Left ventricle myocardium superior (tissue), 1 donor: Measurements from ENCODE around the gene ACIN1. TPM values are rescaled to one million over a fixed set of nuclear protein-coding genes. Genes with fewer than 3 reads are reported as not detected.

ENCODE experiments used
- ATAC-seq: fragments of 200-7000 bp; cut with Tn5 transposase; one replicate; pipeline ENCODE4 v1.9.1; 2020; ENCODE audit warnings: mild to moderate bottlenecking, moderate library complexity
- DNase-seq: peaks from one replicate; pipeline ENCODE4 v3.0.0-alpha.2; 2020
- intact Hi-C: fragments of 100-400 bp; cut with micrococcal nuclease; formaldehyde crosslinking; loops from one replicate; pipeline ENCODE4 v1.11.0; 2022
- total RNA-seq: library from RNA; stranded (reverse); fragmentation: NEBNext Ultra II Directional; extraction: Animal tissue kit (Norgen Biotek cat#: 25700); gene quantifications from one replicate; pipeline ENCODE4 v1.2.1, GENCODE V29; 2021
- donor health status: DM: no; HTN: yes; CAD: no; lungs with severe emphysema.

The ACIN1 gene
- total RNA-seq, 1 donor from 2014 or later = 78.4 TPM

DNA sequence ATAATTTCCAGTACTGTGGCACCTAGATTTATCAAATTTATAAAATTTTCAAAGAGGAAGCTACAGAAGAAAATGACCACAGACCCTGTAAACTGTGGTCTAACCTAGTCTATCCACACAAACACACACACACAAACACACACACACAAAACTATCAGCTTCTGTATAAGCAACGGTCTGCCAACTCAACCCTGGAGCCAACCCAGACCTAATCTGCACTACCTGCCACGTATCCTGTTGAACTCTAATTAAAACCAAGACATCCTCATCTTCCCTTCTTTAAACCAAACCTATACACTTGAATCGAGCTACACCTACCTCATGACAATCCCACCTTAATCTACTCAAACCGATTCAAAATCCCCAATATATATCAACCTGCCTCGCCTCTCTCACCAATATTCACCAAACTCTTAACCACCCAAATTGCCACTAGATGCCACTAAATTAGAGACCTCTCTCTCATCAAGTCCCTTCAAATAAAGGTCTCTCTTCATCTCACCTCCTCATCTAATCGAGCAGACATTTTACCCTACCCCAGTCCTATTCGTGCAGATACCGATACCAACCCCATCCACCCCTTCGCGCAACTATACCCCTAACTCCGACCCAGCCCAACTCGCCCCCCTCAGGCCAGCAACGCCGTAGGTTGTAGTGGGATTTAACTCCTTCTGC is 808 bp downstream of the ACIN1 start:
- no peak for DNase-seq
- ATAC-seq = no peak
- intact Hi-C loops = no loop called here

- intact Hi-C loops = no loop called here
- ATAC-seq = no peak
- DNase-seq = no peak
These were observed 1.4 kb downstream of the ACIN1 start for GRCh38 chr14:23093526-23093925.

- intact Hi-C loops = no loop called here
- ATAC-seq (no peak), DNase-seq (no peak)
These were observed 1.8 kb downstream of the ACIN1 start for GRCh38 chr14:23093104-23093503.

- intact Hi-C loops = no loop called here
- no peak for ATAC-seq
- DNase-seq = no peak
These were observed 3.4 kb downstream of the ACIN1 start for GRCh38 chr14:23091294-23092225.

DNA sequence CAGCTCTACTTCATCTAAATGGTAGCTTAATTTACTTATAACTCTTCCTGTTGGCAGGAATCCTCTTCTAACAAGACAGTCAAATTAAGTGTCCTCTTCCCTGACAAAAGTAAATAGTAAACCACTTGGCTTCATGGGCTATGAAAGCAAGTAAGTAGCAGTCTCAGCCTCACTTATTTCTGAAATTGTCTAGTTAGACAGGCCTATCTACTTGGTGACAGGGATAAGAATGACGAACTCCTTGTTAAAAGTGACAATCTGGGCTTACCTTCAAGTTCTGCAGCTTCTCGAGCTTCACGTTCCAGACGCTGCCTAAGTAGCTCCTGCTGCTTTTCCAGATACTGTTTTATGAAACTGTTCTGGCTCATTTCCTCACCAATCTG is 4.7 kb downstream of the ACIN1 start:
- intact Hi-C loops = no loop called here
- DNase-seq (no peak), ATAC-seq (no peak)

GRCh38 chr14:23089498-23090253 is 5.3 kb downstream of the ACIN1 start:
- no peak for DNase-seq
- intact Hi-C loops = no loop called here
- no peak for ATAC-seq

DNA sequence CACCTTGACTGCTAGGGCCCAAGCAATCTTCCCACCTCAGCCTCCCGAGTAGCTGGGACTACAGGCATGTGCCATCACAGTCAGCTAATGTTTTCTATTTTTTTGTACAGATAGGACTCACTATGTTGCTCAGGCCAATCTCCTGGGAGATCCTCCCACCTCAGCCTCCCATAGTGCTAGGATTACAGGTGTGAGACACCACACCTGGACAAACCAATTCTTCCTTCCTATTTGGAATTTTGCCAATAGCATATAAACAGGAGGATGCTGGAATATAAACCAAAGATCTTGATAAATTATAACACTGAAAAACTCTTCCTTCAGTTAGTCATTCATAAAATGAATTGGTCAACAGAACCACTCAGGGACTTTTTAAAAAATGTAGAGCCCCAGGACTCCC is 8.4 kb downstream of the ACIN1 start:
- intact Hi-C loops = no loop called here
- DNase-seq = no peak
- no peak for ATAC-seq

- intact Hi-C loops = no loop called here
- ATAC-seq (no peak), DNase-seq (no peak)
These were observed 9.5 kb downstream of the ACIN1 start for GRCh38 chr14:23085458-23085857.

GRCh38 chr14:23080474-23080873 is 14.5 kb downstream of the ACIN1 start:
- intact Hi-C loops = no loop called here
- DNase-seq = no peak
- ATAC-seq = no peak

DNA sequence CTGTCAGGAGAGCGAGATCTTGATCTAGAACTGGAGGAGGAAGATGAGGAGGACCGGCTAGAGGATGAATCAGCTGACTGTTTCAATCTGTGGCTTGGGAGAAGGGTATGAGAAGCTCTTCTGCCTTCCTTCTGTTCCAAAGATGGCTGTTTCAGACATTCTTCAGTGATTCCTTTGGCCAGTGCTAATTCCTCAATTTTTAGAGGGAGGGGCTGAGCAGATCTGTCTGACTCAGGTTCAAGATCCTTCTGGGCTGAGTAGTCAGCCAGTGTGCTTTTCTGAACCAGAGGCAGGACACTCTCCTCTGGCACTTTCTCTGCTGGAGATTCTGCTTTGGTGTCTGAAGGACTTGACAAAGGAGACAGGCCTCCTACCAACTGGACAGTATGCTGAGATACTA is 15.2 kb downstream of the ACIN1 start:
- intact Hi-C loops = no loop called here
- ATAC-seq (no peak), DNase-seq (no peak)

- intact Hi-C loops = no loop called here
- DNase-seq (no peak), ATAC-seq (peak; percentile 87)
These were observed 16.2 kb downstream of the ACIN1 start for GRCh38 chr14:23078692-23079116.

DNA sequence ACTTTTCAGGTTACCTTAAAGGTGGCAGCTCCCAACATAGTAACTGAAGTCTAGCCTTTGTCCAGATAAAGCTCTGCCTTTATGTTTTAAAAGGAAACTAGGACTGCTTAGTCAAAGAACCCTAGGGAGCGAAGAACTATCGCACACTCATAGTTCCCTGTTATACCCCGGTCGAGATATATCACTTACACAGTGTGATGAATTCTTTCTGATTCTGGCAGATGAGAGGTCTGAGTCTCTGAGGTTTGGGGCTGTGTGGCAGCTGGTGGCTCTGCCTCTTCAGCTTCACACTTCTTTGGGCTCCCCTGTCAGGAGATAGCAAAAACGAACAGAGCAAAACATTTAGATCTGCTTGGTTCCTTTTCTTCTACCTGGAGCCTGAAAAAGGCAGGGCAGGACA is 17.0 kb downstream of the ACIN1 start:
- intact Hi-C loops = no loop called here

GRCh38 chr14:23076785-23077408 is 18.0 kb downstream of the ACIN1 start:
- ATAC-seq = peak; percentile 9
- intact Hi-C loops = no loop called here
- DNase-seq = no peak

More for the DNA sequence above, 17.0 kb downstream of the ACIN1 start:
- ATAC-seq = no peak
- DNase-seq = no peak

DNA sequence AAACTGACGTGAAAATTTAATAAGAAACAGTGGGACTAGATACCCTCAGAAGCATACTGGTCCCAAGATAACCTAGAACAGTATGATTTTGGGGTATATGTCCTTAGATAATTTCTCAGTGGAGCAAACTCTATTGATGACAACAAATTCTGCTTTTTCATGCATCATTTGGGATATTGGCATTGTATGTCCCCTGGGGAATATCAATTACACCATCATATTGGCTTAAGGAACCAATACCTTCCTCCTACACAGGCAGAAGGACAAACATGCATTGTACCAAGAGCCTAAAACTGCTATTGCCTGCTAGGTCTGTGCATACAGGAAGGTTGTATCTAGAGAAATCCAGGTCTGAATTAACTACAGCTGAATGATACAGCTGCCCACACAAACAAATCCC is 20.0 kb downstream of the ACIN1 start:
- DNase-seq = no peak
- no peak for ATAC-seq
- intact Hi-C loops = no loop called here

GRCh38 chr14:23071921-23072539 is 22.9 kb downstream of the ACIN1 start:
- intact Hi-C loops = no loop called here
- DNase-seq = no peak
- ATAC-seq = peak; percentile 28

- ATAC-seq = peak; percentile 92
- DNase-seq = peak; percentile 85
- intact Hi-C loops = no loop called here
These were observed 23.6 kb downstream of the ACIN1 start for GRCh38 chr14:23071244-23071920.

GRCh38 chr14:23070262-23071129 is 24.4 kb downstream of the ACIN1 start:
- DNase-seq = no peak
- intact Hi-C loops = no loop called here
- ATAC-seq = no peak

DNA sequence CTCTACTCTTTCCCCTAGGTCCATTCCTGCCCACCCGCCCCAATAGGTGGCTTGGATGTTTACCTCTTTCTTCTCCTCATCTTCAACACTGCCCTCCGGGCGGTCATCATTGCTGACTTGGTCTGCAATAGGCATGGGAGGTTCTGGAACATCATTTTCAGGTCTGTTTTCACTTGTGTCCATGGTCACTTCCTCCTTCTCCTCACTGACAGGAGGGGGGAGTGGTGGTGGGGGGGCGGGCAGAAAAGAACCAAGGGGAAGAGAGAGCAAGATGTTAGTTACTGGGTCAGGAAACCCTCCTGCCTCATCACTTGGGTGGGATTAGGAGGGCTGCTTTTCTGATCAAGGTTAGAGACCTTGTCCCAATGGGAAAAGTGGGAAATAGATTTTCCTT is 25.5 kb downstream of the ACIN1 start:
- ATAC-seq (no peak), DNase-seq (no peak)
- intact Hi-C loops = no loop called here
